ENCODE measurements around the gene GPR161. TPM values are rescaled to one million over a fixed set of nuclear protein-coding genes. Genes with fewer than 3 reads are reported as not detected.

The GPR161 gene
- total and polyA plus RNA-seq, 2 of the 13 experiments (the other 11 are each of a cell fraction or from before 2014, with no cell fraction given) = 0.13 to 0.35 TPM

DNA sequence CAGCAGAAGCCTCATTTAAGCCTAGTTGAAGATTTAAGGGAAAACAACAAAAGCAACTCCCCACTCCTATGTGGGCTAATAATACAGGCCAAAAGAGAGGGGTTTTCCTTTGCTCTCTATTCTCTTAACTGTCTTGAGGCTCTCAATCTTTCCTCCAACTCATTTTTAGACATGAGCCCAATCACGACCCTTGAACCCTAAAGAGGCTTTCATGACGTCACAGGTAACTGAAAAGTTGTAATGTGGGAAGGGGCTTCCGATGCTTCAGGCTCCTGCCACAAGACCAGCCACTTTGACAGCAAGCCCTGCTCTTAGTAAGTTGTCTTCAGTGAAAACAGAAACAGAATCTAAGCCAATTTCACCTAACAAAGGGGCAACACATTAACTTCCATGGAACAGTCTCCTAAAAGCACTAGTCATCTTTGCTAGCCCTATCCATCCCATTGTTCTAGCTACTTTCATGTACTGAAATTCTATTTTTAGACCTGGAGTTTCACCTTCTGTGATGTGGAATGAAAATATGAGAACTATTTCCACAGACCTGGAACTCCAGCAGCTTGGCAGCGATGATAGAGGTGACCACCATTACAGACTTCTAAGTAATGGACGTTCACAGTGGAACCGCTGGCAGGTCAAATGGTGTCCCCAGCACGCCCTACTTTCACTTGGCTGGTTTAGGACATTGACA, 36.3 kb downstream of the GPR161 start:
- Histone ChIP-seq H3K4me3 (replicated peaks in 1 of 3; ENCODE audit: insufficient read depth in 1 of 3, low read depth in 2 of 3, low read length in 3 of 3) (no peak overlapping the region), H3K79me2 (ENCODE audit: insufficient read depth, low read length) (no peaks in the 10 kb centered on the region), H2AFZ (ENCODE audit: low read length) (no peak overlapping the region), H3K4me2 (ENCODE audit: low read depth, low read length) (no peak overlapping the region), H3K27ac (ENCODE audit: extremely low read length, insufficient read depth, low read length) (no peak overlapping the region), H3K4me1 (ENCODE audit: insufficient read depth, low read length) (peaks cover 18% of the 10 kb centered on the region), H3K36me3 (replicated peaks in 1 of 2; ENCODE audit: control insufficient read depth in 1 of 2, insufficient read depth in 2 of 2, low read length in 2 of 2) (no peaks in the 10 kb centered on the region), H3K9me3 (ENCODE audit: low read length) (no peaks in the 10 kb centered on the region), H3K27me3 (ENCODE audit: control insufficient read depth in 1 of 2, insufficient read depth in 2 of 2, low read length in 2 of 2) (peaks cover 0 to 1% of the 10 kb centered on the region in 2 experiments; a peak in 1 of 5 replicates), H3K9ac (ENCODE audit: insufficient read depth, low read depth, low read length) (no peak overlapping the region), H4K20me1 (ENCODE audit: insufficient read depth, low read length) (no peaks in the 10 kb centered on the region)
- DNase-seq (ENCODE audit: low spot score) (no peak), ATAC-seq (no peak), FAIRE-seq (no peak)
- no TSS peak for BruUV-seq (replicated peaks)
- WGBS (ENCODE audit: low lambda C conversion rate) = 57% methylated on average over 7 of the region's 7 CpGs
- intact Hi-C loops (cut with micrococcal nuclease; ENCODE audit: unreplicated experiment) = no loop called here
- POLR2A ChIA-PET = no interaction called here
- TF ChIP-seq NBN (conservative IDR thresholded peaks at IDR 0.05) = no peak
- TF ChIP-seq, protein P1, sequence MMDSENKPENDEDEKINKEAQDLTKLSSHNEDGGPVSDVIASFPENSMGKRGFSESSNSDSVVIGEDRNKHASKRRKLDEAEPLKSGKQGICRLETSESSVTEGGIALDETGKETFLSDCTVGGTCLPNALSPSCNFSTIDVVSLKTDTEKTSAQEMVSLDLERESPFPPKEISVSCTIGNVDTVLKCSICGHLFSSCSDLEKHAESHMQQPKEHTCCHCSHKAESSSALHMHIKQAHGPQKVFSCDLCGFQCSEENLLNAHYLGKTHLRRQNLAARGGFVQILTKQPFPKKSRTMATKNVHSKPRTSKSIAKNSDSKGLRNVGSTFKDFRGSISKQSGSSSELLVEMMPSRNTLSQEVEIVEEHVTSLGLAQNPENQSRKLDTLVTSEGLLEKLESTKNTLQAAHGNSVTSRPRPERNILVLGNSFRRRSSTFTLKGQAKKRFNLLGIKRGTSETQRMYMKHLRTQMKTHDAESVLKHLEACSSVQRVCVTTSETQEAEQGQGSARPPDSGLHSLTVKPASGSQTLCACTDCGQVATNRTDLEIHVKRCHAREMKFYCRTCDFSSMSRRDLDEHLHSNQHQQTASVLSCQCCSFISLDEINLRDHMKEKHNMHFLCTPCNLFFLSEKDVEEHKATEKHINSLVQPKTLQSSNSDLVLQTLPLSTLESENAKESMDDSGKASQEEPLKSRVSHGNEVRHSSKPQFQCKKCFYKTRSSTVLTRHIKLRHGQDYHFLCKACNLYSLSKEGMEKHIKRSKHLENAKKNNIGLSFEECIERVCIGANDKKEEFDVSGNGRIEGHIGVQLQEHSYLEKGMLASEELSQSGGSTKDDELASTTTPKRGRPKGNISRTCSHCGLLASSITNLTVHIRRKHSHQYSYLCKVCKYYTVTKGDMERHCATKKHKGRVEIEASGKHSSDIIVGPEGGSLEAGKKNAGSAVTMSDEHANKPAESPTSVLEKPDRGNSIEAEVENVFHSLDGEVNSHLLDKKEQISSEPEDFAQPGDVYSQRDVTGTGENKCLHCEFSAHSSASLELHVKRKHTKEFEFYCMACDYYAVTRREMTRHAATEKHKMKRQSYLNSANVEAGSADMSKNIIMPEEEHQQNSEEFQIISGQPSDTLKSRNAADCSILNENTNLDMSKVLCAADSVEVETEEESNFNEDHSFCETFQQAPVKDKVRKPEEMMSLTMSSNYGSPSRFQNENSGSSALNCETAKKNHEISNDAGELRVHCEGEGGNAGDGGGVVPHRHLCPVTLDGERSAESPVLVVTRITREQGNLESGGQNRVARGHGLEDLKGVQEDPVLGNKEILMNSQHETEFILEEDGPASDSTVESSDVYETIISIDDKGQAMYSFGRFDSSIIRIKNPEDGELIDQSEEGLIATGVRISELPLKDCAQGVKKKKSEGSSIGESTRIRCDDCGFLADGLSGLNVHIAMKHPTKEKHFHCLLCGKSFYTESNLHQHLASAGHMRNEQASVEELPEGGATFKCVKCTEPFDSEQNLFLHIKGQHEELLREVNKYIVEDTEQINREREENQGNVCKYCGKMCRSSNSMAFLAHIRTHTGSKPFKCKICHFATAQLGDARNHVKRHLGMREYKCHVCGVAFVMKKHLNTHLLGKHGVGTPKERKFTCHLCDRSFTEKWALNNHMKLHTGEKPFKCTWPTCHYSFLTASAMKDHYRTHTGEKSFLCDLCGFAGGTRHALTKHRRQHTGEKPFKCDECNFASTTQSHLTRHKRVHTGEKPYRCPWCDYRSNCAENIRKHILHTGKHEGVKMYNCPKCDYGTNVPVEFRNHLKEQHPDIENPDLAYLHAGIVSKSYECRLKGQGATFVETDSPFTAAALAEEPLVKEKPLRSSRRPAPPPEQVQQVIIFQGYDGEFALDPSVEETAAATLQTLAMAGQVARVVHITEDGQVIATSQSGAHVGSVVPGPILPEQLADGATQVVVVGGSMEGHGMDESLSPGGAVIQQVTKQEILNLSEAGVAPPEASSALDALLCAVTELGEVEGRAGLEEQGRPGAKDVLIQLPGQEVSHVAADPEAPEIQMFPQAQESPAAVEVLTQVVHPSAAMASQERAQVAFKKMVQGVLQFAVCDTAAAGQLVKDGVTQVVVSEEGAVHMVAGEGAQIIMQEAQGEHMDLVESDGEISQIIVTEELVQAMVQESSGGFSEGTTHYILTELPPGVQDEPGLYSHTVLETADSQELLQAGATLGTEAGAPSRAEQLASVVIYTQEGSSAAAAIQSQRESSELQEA (CRISPR knock-in tag; IDR thresholded peaks at IDR 0.05; ENCODE audit: not compliant biosample characterization) = no peak
- no peak for TF ChIP-seq PLRG1 (conservative IDR thresholded peaks at IDR 0.05)
- peak; percentile 84 for TF ChIP-seq ATF7 (IDR thresholded peaks at IDR 0.05)
- TF ChIP-seq ATF7 (CRISPR knock-in tag; IDR thresholded peaks at IDR 0.05) = no peak
- TF ChIP-seq HMGA1 (CRISPR knock-in tag; conservative IDR thresholded peaks at IDR 0.05) = no peak
- TF ChIP-seq ZNF274 (CRISPR knock-in tag; IDR thresholded peaks at IDR 0.05) = no peak
- TF ChIP-seq ZNF235 (CRISPR knock-in tag; IDR thresholded peaks at IDR 0.05; ENCODE audit: borderline replicate concordance) = no peak
- TF ChIP-seq, protein P2, sequence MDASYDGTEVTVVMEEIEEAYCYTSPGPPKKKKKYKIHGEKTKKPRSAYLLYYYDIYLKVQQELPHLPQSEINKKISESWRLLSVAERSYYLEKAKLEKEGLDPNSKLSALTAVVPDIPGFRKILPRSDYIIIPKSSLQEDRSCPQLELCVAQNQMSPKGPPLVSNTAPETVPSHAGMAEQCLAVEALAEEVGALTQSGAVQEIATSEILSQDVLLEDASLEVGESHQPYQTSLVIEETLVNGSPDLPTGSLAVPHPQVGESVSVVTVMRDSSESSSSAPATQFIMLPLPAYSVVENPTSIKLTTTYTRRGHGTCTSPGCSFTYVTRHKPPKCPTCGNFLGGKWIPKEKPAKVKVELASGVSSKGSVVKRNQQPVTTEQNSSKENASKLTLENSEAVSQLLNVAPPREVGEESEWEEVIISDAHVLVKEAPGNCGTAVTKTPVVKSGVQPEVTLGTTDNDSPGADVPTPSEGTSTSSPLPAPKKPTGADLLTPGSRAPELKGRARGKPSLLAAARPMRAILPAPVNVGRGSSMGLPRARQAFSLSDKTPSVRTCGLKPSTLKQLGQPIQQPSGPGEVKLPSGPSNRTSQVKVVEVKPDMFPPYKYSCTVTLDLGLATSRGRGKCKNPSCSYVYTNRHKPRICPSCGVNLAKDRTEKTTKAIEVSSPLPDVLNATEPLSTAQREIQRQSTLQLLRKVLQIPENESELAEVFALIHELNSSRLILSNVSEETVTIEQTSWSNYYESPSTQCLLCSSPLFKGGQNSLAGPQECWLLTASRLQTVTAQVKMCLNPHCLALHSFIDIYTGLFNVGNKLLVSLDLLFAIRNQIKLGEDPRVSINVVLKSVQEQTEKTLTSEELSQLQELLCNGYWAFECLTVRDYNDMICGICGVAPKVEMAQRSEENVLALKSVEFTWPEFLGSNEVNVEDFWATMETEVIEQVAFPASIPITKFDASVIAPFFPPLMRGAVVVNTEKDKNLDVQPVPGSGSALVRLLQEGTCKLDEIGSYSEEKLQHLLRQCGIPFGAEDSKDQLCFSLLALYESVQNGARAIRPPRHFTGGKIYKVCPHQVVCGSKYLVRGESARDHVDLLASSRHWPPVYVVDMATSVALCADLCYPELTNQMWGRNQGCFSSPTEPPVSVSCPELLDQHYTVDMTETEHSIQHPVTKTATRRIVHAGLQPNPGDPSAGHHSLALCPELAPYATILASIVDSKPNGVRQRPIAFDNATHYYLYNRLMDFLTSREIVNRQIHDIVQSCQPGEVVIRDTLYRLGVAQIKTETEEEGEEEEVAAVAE (CRISPR knock-in tag; IDR thresholded peaks at IDR 0.05; ENCODE audit: borderline replicate concordance) = no peak
- no peak for TF ChIP-seq ZNF225 (CRISPR knock-in tag; IDR thresholded peaks at IDR 0.05)
- TF ChIP-seq CREB1 (IDR thresholded peaks at IDR 0.05) = peak; percentile 96
- TF ChIP-seq CREB1 (CRISPR knock-in tag; IDR thresholded peaks at IDR 0.05) = no peak
- in situ Hi-C loops (cut with HindIII; ENCODE audit: extremely low pct_ligation_motif_present, low pct_unique_long_range_greater_than_20kb) = no loop called here
- CTCF ChIA-PET (ENCODE audit: low intra/inter-chr PET ratio, low total read pairs) = no interaction called here
